HG03045 (cell line): ENCODE data around the gene PCBP3.

ENCODE experiments used
- ATAC-seq: cut with Tn5 transposase; IDR thresholded peaks from one replicate; pipeline ENCODE4 v1.9.1; 2021; ENCODE audit warnings: mild to moderate bottlenecking, moderate library complexity; ENCODE audit not compliant: unreplicated experiment

PCBP3 gene

GRCh38 chr21:45938811-45939520 lies 295.4 kb downstream of the PCBP3 start:
- no peak for ATAC-seq

GRCh38 chr21:45939521-45940045 lies 296.1 kb downstream of the PCBP3 start:
- ATAC-seq, result no peak

- ATAC-seq, result no peak
Observed at GRCh38 chr21:45940091-45940490, 296.6 kb downstream of the PCBP3 start.

GRCh38 chr21:45940621-45941337 lies 297.3 kb downstream of the PCBP3 start:
- no peak for ATAC-seq

- ATAC-seq, result no peak
Observed at GRCh38 chr21:45941338-45941710, 297.8 kb downstream of the PCBP3 start.

- ATAC-seq, result no peak
Observed at GRCh38 chr21:45941717-45942546, 298.4 kb downstream of the PCBP3 start.

GRCh38 chr21:45942755-45943629 lies 299.5 kb downstream of the PCBP3 start:
- ATAC-seq, result no peak

GRCh38 chr21:45943630-45944540 lies 300.4 kb downstream of the PCBP3 start:
- no peak for ATAC-seq

GRCh38 chr21:45944601-45945000 lies 301.1 kb downstream of the PCBP3 start:
- ATAC-seq, result no peak

- ATAC-seq, result no peak
Observed at GRCh38 chr21:45945066-45945867, 301.7 kb downstream of the PCBP3 start.

- no peak for ATAC-seq
Observed at GRCh38 chr21:45945868-45946210, 302.3 kb downstream of the PCBP3 start.

- no peak for ATAC-seq
Observed at GRCh38 chr21:45947296-45947695, 303.8 kb downstream of the PCBP3 start.

GRCh38 chr21:45947716-45948255 lies 304.3 kb downstream of the PCBP3 start:
- ATAC-seq, result no peak

- no peak for ATAC-seq
Observed at GRCh38 chr21:45948576-45949141, 305.1 kb downstream of the PCBP3 start.

- ATAC-seq, result no peak
Observed at GRCh38 chr21:45949928-45950739, 306.6 kb downstream of the PCBP3 start.

- ATAC-seq, result no peak
Observed at GRCh38 chr21:45950740-45951515, 307.4 kb downstream of the PCBP3 start.
